HG02571 (cell line): ENCODE data around the gene GTF3C2.
"Not testable (repeated sequence)": the region's sequence is repeated elsewhere in the genome, so short reads cannot be mapped to it uniquely, and the experiment has no call there.

ENCODE experiments used
- ATAC-seq: cut with Tn5 transposase; IDR thresholded peaks from one replicate; pipeline ENCODE4 v1.9.1; 2021; ENCODE audit warnings: mild to moderate bottlenecking, moderate library complexity; ENCODE audit not compliant: unreplicated experiment

GTF3C2 gene

GRCh38 chr2:27323596-27324285, 32.8 kb downstream of the GTF3C2 start:
- ATAC-seq = no peak

- peak; percentile 94 for ATAC-seq
Measured at GRCh38 chr2:27322766-27323595, 33.6 kb downstream of the GTF3C2 start, which contains the start of gene MPV17. Gene MPV17 (minus strand): TSS chr2:27323097. CDS start chr2:27322517, 580 bp downstream.

DNA sequence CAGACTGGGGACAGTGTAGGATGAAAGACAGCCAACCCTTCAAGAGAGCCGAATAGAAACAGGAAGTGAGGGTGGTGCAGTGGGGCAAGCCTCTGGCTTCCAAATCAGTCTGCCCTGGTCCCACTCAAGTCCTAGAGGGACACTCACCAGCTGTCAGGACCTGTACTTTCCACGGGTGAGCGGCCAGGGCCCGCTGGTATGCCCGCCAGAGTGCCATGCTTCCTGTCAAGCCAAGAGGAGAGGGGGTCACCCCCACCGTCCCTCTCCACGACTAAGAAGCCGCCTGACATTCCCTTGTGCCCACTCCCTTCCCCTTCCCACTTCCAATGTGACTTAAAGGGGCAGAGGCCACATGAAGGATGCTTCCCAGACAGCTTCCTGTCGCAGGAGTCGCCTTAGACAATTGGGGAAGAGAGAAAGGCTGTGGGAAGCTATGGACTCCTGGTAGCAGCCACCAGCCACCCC, 34.2 kb downstream of the GTF3C2 start:
- ATAC-seq = peak; percentile 19

- ATAC-seq = no peak
Measured at GRCh38 chr2:27320958-27321543, 35.5 kb downstream of the GTF3C2 start.

- ATAC-seq = not testable (repeated sequence)
Measured at GRCh38 chr2:27319839-27320238, 36.7 kb downstream of the GTF3C2 start.

GRCh38 chr2:27316655-27317412, 39.7 kb downstream of the GTF3C2 start:
- ATAC-seq = no peak

DNA sequence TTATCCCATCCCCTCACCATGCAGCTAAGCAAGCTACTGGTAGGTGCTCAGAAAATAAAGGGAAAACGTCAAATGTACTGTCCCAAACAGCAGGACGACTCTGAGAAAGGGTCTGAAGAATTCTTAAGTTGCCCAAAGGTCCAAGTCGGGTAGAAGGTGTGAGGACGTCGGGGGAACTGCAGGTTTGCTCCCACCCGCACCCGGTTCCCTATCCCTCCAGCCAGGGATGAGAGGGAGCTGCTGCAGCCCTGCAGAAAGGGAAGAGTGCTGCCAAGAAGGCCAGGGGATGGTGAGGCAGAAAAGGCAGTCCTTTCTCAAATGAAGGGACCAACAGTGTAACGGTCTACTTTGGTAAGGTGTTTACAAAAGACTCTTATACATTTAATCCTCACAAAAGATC, 41.4 kb downstream of the GTF3C2 start:
- ATAC-seq = no peak

DNA sequence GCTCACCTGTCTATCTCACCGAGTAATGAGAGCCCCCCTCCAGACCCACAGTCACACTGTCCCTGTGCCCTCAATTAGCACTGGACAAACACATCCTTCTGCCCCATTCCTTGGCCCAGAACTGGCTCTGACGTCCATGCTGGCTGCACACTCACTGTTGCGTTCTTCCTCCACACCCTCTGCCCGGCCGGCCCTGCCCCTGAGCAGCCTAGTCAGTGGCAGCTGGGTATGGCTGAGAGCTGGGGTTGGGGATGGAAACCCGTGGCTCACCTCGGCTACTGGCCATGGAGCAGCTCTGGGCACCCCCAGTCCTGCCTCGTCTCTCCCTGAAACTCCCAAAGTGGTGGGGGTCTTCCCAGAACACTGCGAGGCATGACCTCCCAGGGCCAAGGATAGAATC, 41.9 kb downstream of the GTF3C2 start:
- ATAC-seq = no peak

GRCh38 chr2:27313882-27314645, 42.5 kb downstream of the GTF3C2 start:
- no peak for ATAC-seq

GRCh38 chr2:27312152-27312551, 44.4 kb downstream of the GTF3C2 start:
- no peak for ATAC-seq

DNA sequence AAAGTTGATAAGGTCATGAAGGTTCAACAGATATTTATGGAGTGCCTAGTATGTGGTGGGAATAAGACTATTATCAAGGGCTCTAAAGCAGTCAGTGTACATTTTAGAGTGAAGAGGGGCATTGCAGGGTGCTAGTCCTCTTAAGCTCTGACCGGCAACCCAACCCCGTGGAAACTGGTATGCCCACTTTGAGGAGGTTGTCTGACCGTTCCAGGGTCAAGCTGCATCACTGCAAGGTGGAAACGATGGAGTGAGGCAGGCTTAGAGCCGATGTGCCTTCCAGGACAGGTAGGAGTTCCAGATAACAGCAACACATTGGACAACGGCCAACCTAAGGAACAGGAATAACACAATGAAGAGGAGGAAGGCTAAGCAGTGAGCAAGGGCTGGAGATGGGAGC, 46.9 kb downstream of the GTF3C2 start:
- no peak for ATAC-seq

DNA sequence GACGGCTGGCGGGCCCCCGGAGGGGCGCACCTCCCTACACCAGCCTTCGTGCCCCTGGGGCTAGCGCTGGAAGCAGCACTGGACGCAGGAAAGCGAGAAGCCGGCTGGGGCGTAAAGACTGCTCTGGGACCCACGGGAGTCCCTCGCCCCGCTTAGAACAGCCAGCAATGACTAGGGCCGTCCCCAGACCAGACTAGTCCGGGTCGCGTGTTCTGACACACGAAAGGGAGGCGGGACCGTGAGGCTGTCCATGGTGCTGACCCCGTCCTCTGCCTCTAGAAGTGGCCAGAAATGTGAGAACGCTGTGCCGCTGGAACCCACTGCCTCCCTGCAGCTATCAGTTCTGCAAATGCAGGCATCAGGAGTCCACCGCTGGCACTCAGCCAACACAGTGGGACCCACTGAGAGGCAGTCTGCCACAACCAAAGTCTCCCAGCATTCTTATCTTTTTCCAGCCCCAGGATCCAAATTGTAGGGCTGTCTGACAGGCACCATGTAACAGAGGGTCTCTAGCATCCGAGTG, 48.1 kb downstream of the GTF3C2 start, which contains the start of gene UCN:
Gene UCN, minus strand, starts transcription at position 87 of the 523 bp plus-strand sequence. CDS start 550 bp downstream, outside the sequence.
- ATAC-seq = no peak

DNA sequence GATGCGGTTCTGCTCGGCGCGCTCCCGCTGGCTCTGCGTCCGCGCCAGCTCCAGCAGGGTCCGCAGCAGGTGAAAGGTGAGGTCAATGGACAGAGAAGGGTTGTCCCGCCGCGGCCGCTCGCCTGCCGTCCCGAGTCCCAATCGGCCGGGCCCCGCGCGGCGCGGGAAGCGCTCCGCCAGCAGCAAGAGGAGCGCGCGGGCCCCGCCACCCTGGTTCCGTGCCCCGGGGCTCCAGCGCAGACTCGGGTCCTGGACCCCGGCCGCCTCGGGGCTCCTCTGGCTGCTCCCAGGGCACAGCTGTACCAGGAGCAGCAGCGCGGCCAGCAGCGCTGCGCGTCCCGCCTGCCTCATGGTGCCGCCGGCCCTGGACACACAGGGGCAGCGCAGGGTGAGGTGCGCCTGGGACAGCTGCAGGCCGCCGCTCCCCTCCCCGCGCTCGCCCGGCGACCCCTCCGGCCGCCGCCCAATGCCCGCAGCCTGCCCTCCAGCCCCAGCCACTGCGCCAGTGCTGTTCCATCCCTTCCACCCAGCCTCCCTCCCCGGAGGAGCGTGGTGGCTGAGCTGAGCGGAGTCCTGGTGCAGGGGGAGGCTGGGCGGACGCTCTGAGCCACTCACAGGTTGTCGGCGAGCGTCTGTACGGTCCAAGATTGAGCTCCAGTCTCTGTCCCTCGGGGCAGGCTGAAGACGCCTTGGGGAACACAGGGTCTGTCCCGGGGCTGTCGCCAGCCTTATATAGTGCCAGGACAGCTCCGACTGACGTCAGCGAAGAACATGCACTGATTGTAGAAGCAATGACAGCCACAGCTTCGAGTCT, 48.8 kb downstream of the GTF3C2 start:
- no peak for ATAC-seq

- ATAC-seq = no peak
Measured at GRCh38 chr2:27307287-27307544, 49.3 kb downstream of the GTF3C2 start.

GRCh38 chr2:27306573-27307286, 49.8 kb downstream of the GTF3C2 start:
- ATAC-seq = no peak

GRCh38 chr2:27306136-27306535, 50.4 kb downstream of the GTF3C2 start:
- ATAC-seq = no peak

DNA sequence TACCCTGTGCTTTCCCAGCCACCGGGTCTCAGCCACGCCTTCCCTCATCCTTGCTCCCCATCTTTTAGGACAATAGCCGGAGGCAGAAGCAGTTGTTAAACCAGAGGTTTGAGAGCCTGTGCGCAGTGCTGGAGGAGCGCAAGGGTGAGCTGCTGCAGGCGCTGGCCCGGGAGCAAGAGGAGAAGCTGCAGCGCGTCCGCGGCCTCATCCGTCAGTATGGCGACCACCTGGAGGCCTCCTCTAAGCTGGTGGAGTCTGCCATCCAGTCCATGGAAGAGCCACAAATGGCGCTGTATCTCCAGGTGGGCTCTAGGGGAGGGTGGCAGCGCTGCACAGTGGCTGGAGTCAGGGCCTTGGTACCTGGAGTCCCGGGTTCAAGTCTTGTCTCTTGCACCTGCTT, 51.0 kb downstream of the GTF3C2 start:
- ATAC-seq = no peak

DNA sequence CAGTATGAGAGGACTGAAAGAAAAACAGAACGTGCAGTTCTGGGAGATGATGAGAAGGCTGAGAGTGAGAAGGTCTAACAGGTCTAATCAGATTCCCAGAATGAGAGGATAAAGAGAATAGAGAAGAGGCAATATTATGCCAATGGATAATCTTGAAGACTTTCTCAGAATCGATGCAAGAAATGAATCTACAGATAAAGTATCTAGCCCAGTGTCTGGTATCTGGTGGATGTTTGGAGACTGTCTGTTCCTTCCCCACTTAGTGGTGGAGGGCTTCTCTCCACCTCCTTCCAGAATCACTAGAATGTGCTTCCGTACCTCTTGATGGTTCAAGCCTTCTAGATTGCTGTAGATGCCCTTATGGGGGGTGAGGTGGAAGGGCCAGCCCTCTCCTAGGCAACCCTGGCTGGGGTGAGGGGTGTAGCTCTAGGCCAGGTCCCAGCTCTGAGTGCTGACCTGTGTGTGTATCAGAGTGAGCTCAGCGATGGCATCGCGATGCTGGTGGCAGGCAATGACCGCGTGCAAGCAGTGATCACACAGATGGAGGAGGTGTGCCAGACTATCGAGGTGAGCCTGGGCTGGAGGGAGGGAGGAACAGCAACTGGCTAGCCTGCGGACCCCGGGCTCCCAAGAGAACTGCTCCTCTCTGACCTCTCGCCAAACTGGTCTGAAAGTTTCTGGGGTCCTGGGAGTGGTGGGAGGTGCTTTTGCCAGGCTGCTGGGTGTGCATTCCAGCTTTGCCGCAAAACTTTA, 51.9 kb downstream of the GTF3C2 start:
- ATAC-seq = no peak
